GM12872 (cell line): Measurements from ENCODE around the gene ATP6V0E1.

Source experiments
- TF ChIP-seq, protein P1 (sequence below): IDR thresholded peaks from 3 replicates; pipeline ENCODE4 v1.5.1; 2011; ENCODE audit warnings: low read depth, mild to moderate bottlenecking, low read length, moderate library complexity; ENCODE audit not compliant: insufficient read depth

ATP6V0E1 gene

DNA sequence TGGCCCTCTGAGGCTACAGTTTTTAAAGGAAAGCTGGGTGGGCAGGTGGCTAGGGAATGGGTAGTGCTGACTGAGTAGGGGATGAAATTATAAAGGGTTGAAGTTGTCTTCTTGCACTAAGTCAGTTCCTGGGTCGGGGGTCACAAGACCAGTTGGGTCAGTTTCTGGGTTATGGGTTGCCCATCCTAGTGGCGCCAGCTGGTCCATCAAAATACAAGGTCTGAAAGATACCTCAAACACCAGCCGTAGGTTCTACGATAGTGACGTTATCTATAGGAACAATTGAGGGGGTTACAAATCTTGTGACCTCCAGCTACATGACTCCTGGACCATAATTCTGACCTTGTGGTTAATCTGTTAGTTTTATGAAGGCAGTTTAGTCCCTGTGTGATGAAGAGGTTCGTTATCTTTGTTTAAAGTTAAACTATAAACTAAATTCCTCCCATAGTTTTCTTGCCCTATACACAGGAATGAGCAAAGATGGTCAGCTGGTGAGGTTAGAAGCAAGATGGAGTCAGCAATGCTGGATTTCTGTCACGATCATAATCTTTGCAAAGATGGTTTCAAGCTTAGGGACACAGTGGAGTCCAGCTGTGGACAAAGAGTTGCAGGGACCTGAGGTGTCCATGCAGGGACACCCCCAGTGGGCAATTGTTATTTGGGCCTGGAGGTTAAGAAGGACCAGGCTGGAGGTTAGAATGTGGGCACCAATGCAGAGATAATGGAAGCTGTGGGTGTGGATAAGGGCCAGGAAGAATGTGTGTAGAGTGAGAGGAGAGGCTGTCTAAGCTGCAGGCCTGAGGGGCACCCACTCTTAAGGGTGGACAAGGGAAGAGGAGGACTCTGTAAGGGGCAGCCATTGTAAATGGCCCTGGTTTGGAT lies 58.6 kb downstream of the ATP6V0E1 start:
- TF ChIP-seq, protein P1, sequence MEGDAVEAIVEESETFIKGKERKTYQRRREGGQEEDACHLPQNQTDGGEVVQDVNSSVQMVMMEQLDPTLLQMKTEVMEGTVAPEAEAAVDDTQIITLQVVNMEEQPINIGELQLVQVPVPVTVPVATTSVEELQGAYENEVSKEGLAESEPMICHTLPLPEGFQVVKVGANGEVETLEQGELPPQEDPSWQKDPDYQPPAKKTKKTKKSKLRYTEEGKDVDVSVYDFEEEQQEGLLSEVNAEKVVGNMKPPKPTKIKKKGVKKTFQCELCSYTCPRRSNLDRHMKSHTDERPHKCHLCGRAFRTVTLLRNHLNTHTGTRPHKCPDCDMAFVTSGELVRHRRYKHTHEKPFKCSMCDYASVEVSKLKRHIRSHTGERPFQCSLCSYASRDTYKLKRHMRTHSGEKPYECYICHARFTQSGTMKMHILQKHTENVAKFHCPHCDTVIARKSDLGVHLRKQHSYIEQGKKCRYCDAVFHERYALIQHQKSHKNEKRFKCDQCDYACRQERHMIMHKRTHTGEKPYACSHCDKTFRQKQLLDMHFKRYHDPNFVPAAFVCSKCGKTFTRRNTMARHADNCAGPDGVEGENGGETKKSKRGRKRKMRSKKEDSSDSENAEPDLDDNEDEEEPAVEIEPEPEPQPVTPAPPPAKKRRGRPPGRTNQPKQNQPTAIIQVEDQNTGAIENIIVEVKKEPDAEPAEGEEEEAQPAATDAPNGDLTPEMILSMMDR: no peak

DNA sequence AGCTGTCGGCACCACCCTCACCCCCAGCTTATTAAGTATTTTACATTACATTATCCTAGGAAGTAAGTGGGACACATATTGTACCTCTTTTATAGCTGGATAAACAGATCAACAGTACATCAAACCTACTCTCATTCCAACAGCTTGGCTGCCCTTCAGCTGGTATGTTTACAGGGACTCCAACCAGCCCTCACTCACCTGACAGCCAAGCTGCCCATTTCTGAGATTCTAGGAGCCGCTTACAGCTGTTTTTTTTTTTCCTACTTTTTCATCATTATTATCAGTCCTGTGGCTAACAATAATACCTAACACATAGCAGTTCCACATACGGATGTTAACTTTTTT lies 59.2 kb downstream of the ATP6V0E1 start:
- TF ChIP-seq, protein P1: no peak

DNA sequence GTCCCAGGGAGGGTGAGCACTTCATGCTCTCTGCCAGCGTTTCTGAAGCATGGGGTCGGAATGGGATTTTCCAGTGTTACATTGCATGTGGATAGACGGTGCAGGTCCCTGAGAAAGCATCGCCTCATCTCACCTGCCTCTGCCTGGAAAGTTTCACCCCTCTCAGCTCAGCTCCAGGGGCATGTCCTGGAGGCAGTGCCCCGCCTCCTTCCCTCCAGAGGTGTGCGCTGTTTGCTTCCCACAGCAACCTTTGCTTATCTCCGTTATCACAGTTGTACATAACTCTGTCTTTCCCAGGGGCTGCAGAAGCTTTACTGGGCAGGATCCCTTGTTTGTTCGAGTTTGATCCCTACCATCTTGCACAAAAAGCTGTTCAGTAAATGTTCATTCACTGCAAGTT lies 61.9 kb downstream of the ATP6V0E1 start:
- TF ChIP-seq, protein P1: no peak

DNA sequence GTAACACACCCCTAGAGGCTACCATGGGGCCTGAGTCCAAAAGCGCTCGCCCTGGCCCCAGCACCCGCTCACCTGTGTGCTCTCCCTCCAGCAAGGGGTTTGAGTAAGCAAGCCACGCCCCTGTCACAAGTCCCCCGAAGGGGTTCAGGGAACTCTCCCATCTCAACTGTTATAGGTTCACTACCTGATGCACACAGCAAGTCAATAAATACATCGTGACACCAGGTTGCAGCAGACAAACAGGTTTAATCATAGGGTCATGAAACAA lies 64.2 kb downstream of the ATP6V0E1 start:
- TF ChIP-seq, protein P1: no peak

DNA sequence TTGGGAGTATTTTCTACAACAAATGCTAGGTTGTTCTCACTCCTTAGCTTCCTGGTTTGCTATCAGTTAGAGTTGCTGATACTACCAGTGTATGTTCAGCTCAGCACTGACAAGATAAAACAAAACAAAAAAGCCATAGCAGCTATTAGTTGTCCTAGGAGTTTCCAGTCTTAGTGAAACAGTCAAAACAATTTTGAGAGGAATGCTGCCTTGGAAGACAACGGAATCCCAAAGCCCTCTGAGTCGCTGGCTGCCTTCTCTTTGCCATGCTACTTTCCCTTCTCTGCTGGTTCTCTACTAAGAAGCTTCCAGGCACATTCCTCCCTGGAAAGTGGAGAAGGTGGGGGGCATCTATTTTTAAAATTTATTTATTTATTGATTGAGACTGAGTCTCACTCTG lies 67.2 kb downstream of the ATP6V0E1 start:
- TF ChIP-seq, protein P1: no peak

DNA sequence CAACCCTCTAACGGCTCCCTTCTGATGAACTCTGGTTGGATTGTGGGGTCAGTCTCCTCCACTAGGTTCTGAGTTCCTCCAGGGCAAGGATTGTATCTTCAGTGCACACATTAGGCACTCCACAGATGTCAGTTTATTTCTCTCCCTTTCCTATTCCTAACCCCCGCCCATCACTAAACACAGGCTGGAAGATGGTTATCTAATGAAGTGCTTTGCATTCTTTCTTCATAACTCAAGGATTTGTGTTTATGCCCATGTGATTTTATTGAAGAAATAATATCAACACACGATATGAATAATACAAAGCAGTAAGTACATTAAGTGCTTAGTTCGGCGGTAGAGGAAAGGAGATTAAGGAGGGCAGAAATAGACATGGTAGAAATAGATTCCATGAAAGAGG lies 68.2 kb downstream of the ATP6V0E1 start:
- TF ChIP-seq, protein P1: no peak

DNA sequence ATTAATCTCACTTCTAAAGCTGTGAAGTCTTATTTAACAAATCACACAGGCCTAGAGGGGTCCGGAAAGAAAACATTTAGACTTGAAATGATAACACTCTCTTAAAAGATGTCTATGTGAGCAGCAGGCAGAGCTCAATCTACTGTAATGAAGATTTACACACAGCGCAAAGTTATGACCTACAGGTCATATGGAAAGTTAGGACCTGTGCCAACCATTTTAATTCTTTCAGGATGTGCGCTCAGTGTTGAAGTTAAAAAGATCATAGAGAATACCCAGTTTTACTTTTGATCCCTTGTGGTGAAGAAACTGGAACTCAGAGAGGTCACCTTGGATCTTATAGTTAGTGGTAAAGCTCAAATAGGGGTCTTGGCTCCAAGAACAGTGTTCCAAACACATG lies 69.5 kb downstream of the ATP6V0E1 start:
- TF ChIP-seq, protein P1: no peak
